Trophoblast cell (in vitro differentiated cells and primary cell): ENCODE measurements around the gene TNFSF11.
A peak's percentile ranks its signal among the peaks of the same experiment; 100 is the strongest.

ENCODE experiments used
- DNase-seq, 2 donors: peaks; one replicate each; pipeline ENCODE4 v3.0.0-alpha.2; 2016
- H2AFZ ChIP-seq: 2 replicates; pipeline ENCODE4 v1.6.1; 2013; ENCODE audit warnings: low read length, moderate library complexity, mild to moderate bottlenecking; ENCODE audit not compliant: insufficient read depth, poor library complexity
- H2AK5ac ChIP-seq: 2 replicates; pipeline ENCODE4 v1.6.1; 2013; ENCODE audit warnings: mild to moderate bottlenecking, low read length
- H2BK120ac ChIP-seq: 2 replicates; pipeline ENCODE4 v1.6.1; 2013; ENCODE audit warnings: low read length, mild to moderate bottlenecking, moderate library complexity; ENCODE audit not compliant: insufficient read depth, poor library complexity
- H2BK12ac ChIP-seq: 2 replicates; pipeline ENCODE4 v1.6.1; 2013; ENCODE audit warnings: mild to moderate bottlenecking, low read length, moderate library complexity
- H2BK5ac ChIP-seq: 2 replicates; pipeline ENCODE4 v1.6.1; 2013; ENCODE audit warnings: low read length, low read depth, moderate library complexity, mild to moderate bottlenecking; ENCODE audit not compliant: poor library complexity
- H3K14ac ChIP-seq: 2 replicates; pipeline ENCODE4 v1.6.1; 2013; ENCODE audit warnings: mild to moderate bottlenecking, low read length
- H3K18ac ChIP-seq: 2 replicates; pipeline ENCODE4 v1.6.1; 2013; ENCODE audit warnings: mild to moderate bottlenecking, low read length
- H3K23ac ChIP-seq: 2 replicates; pipeline ENCODE4 v1.6.1; 2013; ENCODE audit warnings: low read length
- H3K27ac ChIP-seq: 2 replicates; pipeline ENCODE4 v1.5.1; 2013; ENCODE audit warnings: low read depth, mild to moderate bottlenecking, inconsistent platforms, low read length, moderate library complexity
- H3K27me3 ChIP-seq: 2 replicates; pipeline ENCODE4 v1.6.1; 2013; ENCODE audit warnings: inconsistent platforms, mild to moderate bottlenecking, low read length, moderate library complexity; ENCODE audit not compliant: insufficient read depth
- H3K36me3 ChIP-seq, 2 experiments: 1 replicate in 1 of 2; 2 replicates in 1 of 2; pipeline ENCODE4 v1.6.1; 2013; ENCODE audit warnings: low read length in 2 of 2, mild to moderate bottlenecking in 2 of 2, moderate library complexity in 1 of 2; ENCODE audit not compliant: insufficient read depth in 2 of 2, control insufficient read depth in 1 of 2
- H3K4ac ChIP-seq: 2 replicates; pipeline ENCODE4 v1.6.1; 2013; ENCODE audit warnings: low read depth, mild to moderate bottlenecking, low read length, moderate library complexity
- H3K4me1 ChIP-seq, 2 experiments: 1 replicate in 1 of 2; 2 replicates in 1 of 2; pipeline ENCODE4 v1.6.1; 2013; ENCODE audit warnings: low read length in 2 of 2, mild to moderate bottlenecking in 2 of 2, moderate library complexity in 1 of 2; ENCODE audit not compliant: insufficient read depth in 2 of 2, control insufficient read depth in 1 of 2
- H3K4me2 ChIP-seq: 2 replicates; pipeline ENCODE4 v1.6.1; 2013; ENCODE audit warnings: inconsistent platforms, mild to moderate bottlenecking, low read length, moderate library complexity
- H3K4me3 ChIP-seq: 2 replicates; pipeline ENCODE4 v1.5.1; 2013; ENCODE audit warnings: mild to moderate bottlenecking, low read depth, low read length, inconsistent platforms
- H3K79me1 ChIP-seq: one replicate; pipeline ENCODE4 v1.6.1; 2013; ENCODE audit warnings: low read length
- H3K79me2 ChIP-seq: 2 replicates; pipeline ENCODE4 v1.6.1; 2013; ENCODE audit warnings: low read length, mild to moderate bottlenecking; ENCODE audit not compliant: control insufficient read depth, insufficient read depth, poor library complexity
- H3K9ac ChIP-seq: 2 replicates; pipeline ENCODE4 v1.6.1; 2013; ENCODE audit warnings: mild to moderate bottlenecking, low read length
- H3K9me3 ChIP-seq: 2 replicates; pipeline ENCODE4 v1.6.1; 2013; ENCODE audit warnings: low read depth, mild to moderate bottlenecking, control low read depth, inconsistent platforms, low read length; ENCODE audit not compliant: insufficient read depth
- H4K12ac ChIP-seq: 2 replicates; pipeline ENCODE4 v1.6.1; 2013; ENCODE audit warnings: low read depth, mild to moderate bottlenecking, low read length, moderate library complexity
- H4K8ac ChIP-seq: 2 replicates; pipeline ENCODE4 v1.6.1; 2013; ENCODE audit warnings: low read depth, mild to moderate bottlenecking, low read length, moderate library complexity
- H4K91ac ChIP-seq: one replicate; pipeline ENCODE4 v1.6.1; 2013; ENCODE audit warnings: low read depth, mild to moderate bottlenecking, low read length, moderate library complexity
- WGBS: extraction: QIAGEN DNeasy Blood & Tissue Kit; methylation state at CpG from one replicate; pipeline ENCODE4 v1.1.7; 2013; ENCODE audit warnings: missing lambda C conversion rate; ENCODE audit not compliant: insufficient read length, insufficient coverage; ENCODE audit errors: extremely low coverage; 5-methylcytosine and 5-hydroxymethylcytosine counted together

Gene TNFSF11

DNA sequence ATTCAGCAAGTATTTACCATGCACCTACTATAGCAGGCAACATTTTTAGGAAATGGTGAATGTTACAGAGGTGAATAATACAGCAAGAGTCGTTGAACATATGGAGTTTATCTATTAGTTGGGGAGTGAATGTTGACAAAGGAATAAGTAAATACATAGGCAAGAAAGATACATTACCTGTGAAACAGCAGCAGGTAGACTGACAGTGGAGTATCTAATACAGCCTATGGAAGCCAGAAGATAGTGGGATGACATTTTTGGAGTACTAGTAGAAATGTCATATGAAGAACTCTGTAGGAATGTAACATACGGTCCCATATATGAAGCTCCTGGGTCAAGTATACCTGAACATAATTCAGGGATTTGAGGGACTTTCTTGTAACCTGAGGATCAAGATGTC lies 2.1 kb upstream of the TNFSF11 start:
- no peaks in the 10 kb centered on the region for H3K36me3 ChIP-seq

GRCh38 chr13:42574435-42575311 lies 721 bp downstream of the TNFSF11 start:
- peaks cover 1% of the 10 kb centered on the region for H3K79me2 ChIP-seq
- H2BK12ac ChIP-seq = no peak overlapping the region
- H2BK5ac ChIP-seq = no peak overlapping the region
- no peak for DNase-seq
- no peak overlapping the region for H2AK5ac ChIP-seq
- H3K4me2 ChIP-seq = peak overlapping the region; percentile 56
- no peaks in the 10 kb centered on the region for H3K9me3 ChIP-seq
- peak overlapping the region; percentile 43 for H2AFZ ChIP-seq
- peak overlapping the region; percentile 61 for H3K4me3 ChIP-seq
- H3K4ac ChIP-seq = no peak overlapping the region
- no peak overlapping the region for H3K9ac ChIP-seq
- no peak overlapping the region for H4K8ac ChIP-seq
- H3K23ac ChIP-seq = no peak overlapping the region
- no CpG with 5 or more reads among the region's 51 CpGs for WGBS
- H3K79me1 ChIP-seq = no peaks in the 10 kb centered on the region
- H4K91ac ChIP-seq = no peak overlapping the region
- no peak overlapping the region for H4K12ac ChIP-seq
- peaks cover 8 to 9% of the 10 kb centered on the region in 2 experiments for H3K4me1 ChIP-seq
- no peaks in the 10 kb centered on the region for H3K36me3 ChIP-seq
- no peak overlapping the region for H3K27ac ChIP-seq
- H2BK120ac ChIP-seq = no peak overlapping the region
- no peak overlapping the region for H3K18ac ChIP-seq
- H3K27me3 ChIP-seq = peaks cover 19% of the 10 kb centered on the region
- no peak overlapping the region for H3K14ac ChIP-seq

More for the DNA sequence above, 2.1 kb upstream of the TNFSF11 start:
- no peak overlapping the region for H3K4ac ChIP-seq
- no CpG with 5 or more reads among the region's 2 CpGs for WGBS
- H3K27ac ChIP-seq = no peak overlapping the region
- no peak overlapping the region for H4K12ac ChIP-seq
- peaks cover 19% of the 10 kb centered on the region for H3K27me3 ChIP-seq
- H2AFZ ChIP-seq = no peak overlapping the region
- H3K4me2 ChIP-seq = no peak overlapping the region
- H2AK5ac ChIP-seq = no peak overlapping the region
- no peak overlapping the region for H2BK120ac ChIP-seq
- H3K9ac ChIP-seq = no peak overlapping the region
- H3K79me2 ChIP-seq = no peaks in the 10 kb centered on the region
- no peak overlapping the region for H3K18ac ChIP-seq
- peaks cover 8 to 9% of the 10 kb centered on the region in 2 experiments for H3K4me1 ChIP-seq
- no peak overlapping the region for H2BK5ac ChIP-seq
- no peaks in the 10 kb centered on the region for H3K79me1 ChIP-seq
- no peak overlapping the region for H4K8ac ChIP-seq
- H3K23ac ChIP-seq = no peak overlapping the region
- no peak overlapping the region for H2BK12ac ChIP-seq
- H4K91ac ChIP-seq = no peak overlapping the region
- no peak for DNase-seq
- no peak overlapping the region for H3K4me3 ChIP-seq
- no peak overlapping the region for H3K14ac ChIP-seq
- no peaks in the 10 kb centered on the region for H3K9me3 ChIP-seq

DNA sequence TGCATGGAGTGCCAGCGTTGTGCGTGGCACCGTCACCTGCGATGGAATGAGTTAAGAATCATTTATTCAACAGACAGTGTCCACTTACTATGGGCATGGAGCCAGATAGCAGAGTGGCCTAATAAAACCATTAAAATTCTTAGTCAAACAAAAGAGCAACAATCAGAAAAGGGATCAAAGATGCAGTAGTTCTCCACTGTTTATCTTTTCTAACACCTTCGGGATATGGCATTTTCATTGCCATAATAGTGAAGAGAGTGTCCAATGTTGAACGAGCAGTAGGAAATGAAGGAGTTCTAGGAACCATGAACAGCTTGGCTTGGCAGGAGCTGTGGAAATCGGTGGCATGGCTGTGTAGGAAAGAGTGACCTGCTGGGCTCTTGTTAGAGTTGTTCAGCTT lies 2.0 kb downstream of the TNFSF11 start:
- Histone ChIP-seq H3K79me2 (peaks cover 1% of the 10 kb centered on the region), H2AFZ (no peak overlapping the region), H3K4me1 (peaks cover 8 to 9% of the 10 kb centered on the region in 2 experiments), H2BK12ac (no peak overlapping the region), H3K23ac (no peak overlapping the region), H2AK5ac (no peak overlapping the region), H3K27ac (no peak overlapping the region), H2BK5ac (no peak overlapping the region), H3K4me3 (no peak overlapping the region), H3K9me3 (no peaks in the 10 kb centered on the region), H2BK120ac (no peak overlapping the region), H4K8ac (no peak overlapping the region), H3K4me2 (no peak overlapping the region), H4K12ac (no peak overlapping the region), H3K4ac (no peak overlapping the region), H3K9ac (no peak overlapping the region), H3K14ac (no peak overlapping the region), H3K79me1 (no peaks in the 10 kb centered on the region), H3K27me3 (peaks cover 19% of the 10 kb centered on the region), H4K91ac (no peak overlapping the region), H3K18ac (no peak overlapping the region), H3K36me3 (no peaks in the 10 kb centered on the region)
- no peak for DNase-seq
- whole genome bisulfite sequencing = no CpG with 5 or more reads among the region's 7 CpGs

DNA sequence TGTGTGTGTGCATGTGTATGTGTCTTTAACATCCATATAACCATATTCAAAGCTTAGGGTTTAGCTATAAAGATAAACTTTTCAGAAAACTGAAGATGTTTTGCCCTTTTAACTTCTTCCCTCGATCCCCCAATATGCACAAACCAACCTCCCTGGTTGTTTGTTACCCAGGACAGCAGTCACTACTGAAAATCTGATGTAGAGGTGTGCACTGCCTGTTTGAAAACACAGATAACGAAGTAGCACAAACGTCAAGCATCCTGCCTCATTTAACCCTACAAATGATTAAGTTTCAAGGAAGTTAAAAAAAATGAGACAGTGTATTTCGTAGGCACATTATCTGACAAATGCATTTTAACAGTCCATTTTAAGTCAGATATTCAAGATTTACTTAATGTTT lies 3.6 kb downstream of the TNFSF11 start:
- Histone ChIP-seq H2BK12ac (no peak overlapping the region), H3K27me3 (peaks cover 19% of the 10 kb centered on the region), H3K9me3 (no peaks in the 10 kb centered on the region), H3K4ac (no peak overlapping the region), H3K9ac (no peak overlapping the region), H3K27ac (no peak overlapping the region), H3K4me2 (no peak overlapping the region), H4K8ac (no peak overlapping the region), H4K12ac (no peak overlapping the region), H2AK5ac (no peak overlapping the region), H2BK5ac (no peak overlapping the region), H3K79me2 (peaks cover 1% of the 10 kb centered on the region), H3K23ac (no peak overlapping the region), H2AFZ (no peak overlapping the region), H3K18ac (no peak overlapping the region), H4K91ac (no peak overlapping the region), H3K79me1 (no peaks in the 10 kb centered on the region), H3K36me3 (no peaks in the 10 kb centered on the region), H3K14ac (no peak overlapping the region), H3K4me1 (peaks cover 8 to 9% of the 10 kb centered on the region in 2 experiments), H3K4me3 (no peak overlapping the region), H2BK120ac (no peak overlapping the region)
- no peak for DNase-seq
- no CpG with 5 or more reads among the region's 4 CpGs for WGBS
